Loucy (cell line): ENCODE measurements around the gene PSME4.

Experiments
- H2AFZ ChIP-seq: fragments of 200-600 bp; sonication (generic); 2 replicates; pipeline ENCODE4 v1.6.0; 2016; ENCODE audit warnings: antibody characterized with exemption, mild to moderate bottlenecking, low read length, moderate library complexity
- H3F3A ChIP-seq: fragments of 200-600 bp; 2 replicates; pipeline ENCODE4 v1.6.0; 2016; ENCODE audit warnings: antibody characterized with exemption, low read depth, mild to moderate bottlenecking
- H3K27me3 ChIP-seq: fragments of 200-600 bp; sonication (generic); 2 replicates; pipeline ENCODE4 v1.6.1; 2014; ENCODE audit warnings: low read length, mild to moderate bottlenecking; ENCODE audit not compliant: insufficient read depth, poor library complexity, severe bottlenecking
- H3K36me3 ChIP-seq: fragments of 200-600 bp; sonication (generic); 2 replicates; pipeline ENCODE4 v1.6.1; 2016; ENCODE audit warnings: low read length; ENCODE audit not compliant: insufficient read depth
- H3K4me1 ChIP-seq: fragments of 200-600 bp; sonication (generic); 2 replicates; pipeline ENCODE4 v1.5.1; 2014; ENCODE audit warnings: low read length, mild to moderate bottlenecking; ENCODE audit not compliant: insufficient read depth, poor library complexity, severe bottlenecking
- H3K4me2 ChIP-seq: fragments of 200-600 bp; sonication (generic); 2 replicates; pipeline ENCODE4 v1.6.0; 2014; ENCODE audit warnings: antibody characterized with exemption, low read length, low read depth, mild to moderate bottlenecking; ENCODE audit not compliant: poor library complexity, severe bottlenecking
- H3K4me3 ChIP-seq: fragments of 200-600 bp; sonication (generic); 2 replicates; pipeline ENCODE4 v1.5.1; 2014; ENCODE audit warnings: low read length, mild to moderate bottlenecking, mixed read lengths; ENCODE audit not compliant: poor library complexity, severe bottlenecking
- H3K79me2 ChIP-seq: fragments of 200-600 bp; sonication (generic); 2 replicates; pipeline ENCODE4 v1.6.1; 2014; ENCODE audit warnings: low read length; ENCODE audit not compliant: insufficient read depth
- H3K9ac ChIP-seq: fragments of 200-600 bp; sonication (generic); 2 replicates; pipeline ENCODE4 v1.6.0; 2014; ENCODE audit warnings: mild to moderate bottlenecking, low read depth, low read length, moderate library complexity; ENCODE audit not compliant: poor library complexity, severe bottlenecking
- H3K9me2 ChIP-seq: fragments of 200-600 bp; sonication (generic); replicated peaks from 2 replicates; pipeline ENCODE4 v1.6.1; 2016; ENCODE audit warnings: low read depth, low read length, mixed read lengths
- H3K9me3 ChIP-seq: fragments of 200-600 bp; sonication (generic); 2 replicates; pipeline ENCODE4 v1.6.1; 2014; ENCODE audit warnings: mild to moderate bottlenecking, antibody characterized with exemption, low read length, low read depth; ENCODE audit not compliant: insufficient read depth
- H4K20me1 ChIP-seq: fragments of 200-600 bp; sonication (generic); 2 replicates; pipeline ENCODE4 v1.6.0; 2014; ENCODE audit warnings: antibody characterized with exemption, low read length, mild to moderate bottlenecking; ENCODE audit not compliant: insufficient read depth, poor library complexity, severe bottlenecking
- CTCF ChIP-seq: fragments of 200-600 bp; sonication (generic); conservative IDR thresholded peaks from 2 replicates; pipeline ENCODE4 v1.5.1; 2014; ENCODE audit warnings: mild to moderate bottlenecking, antibody characterized with exemption, low read length
- EZH2phosphoT487 ChIP-seq: fragments of 200-600 bp; IDR thresholded peaks from 2 replicates; pipeline ENCODE4 v1.6.1; 2018; ENCODE audit warnings: antibody characterized with exemption, mild to moderate bottlenecking, moderate library complexity, borderline replicate concordance

The PSME4 gene

GRCh38 chr2:53829273-53829979, 141.4 kb downstream of the PSME4 start:
- H3K79me2 ChIP-seq, result no peaks in the 10 kb centered on the region
- no peaks in the 10 kb centered on the region for H3K36me3 ChIP-seq
- H3K9ac ChIP-seq, result no peak overlapping the region
- H2AFZ ChIP-seq, result no peak overlapping the region
- no peak for TF ChIP-seq CTCF
- TF ChIP-seq EZH2phosphoT487, result no peak
- H3K9me3 ChIP-seq, result no peaks in the 10 kb centered on the region
- no peaks in the 10 kb centered on the region for H3F3A ChIP-seq
- no peaks in the 10 kb centered on the region for H4K20me1 ChIP-seq
- H3K4me2 ChIP-seq, result no peak overlapping the region
- H3K4me1 ChIP-seq, result no peaks in the 10 kb centered on the region
- H3K27me3 ChIP-seq, result no peaks in the 10 kb centered on the region
- H3K9me2 ChIP-seq, result no peaks in the 10 kb centered on the region
- no peak overlapping the region for H3K4me3 ChIP-seq

GRCh38 chr2:53828331-53828730, 142.5 kb downstream of the PSME4 start:
- Histone ChIP-seq H3K9me3 (no peaks in the 10 kb centered on the region), H3K4me2 (no peak overlapping the region), H4K20me1 (no peaks in the 10 kb centered on the region), H3K79me2 (no peaks in the 10 kb centered on the region), H3K9me2 (no peaks in the 10 kb centered on the region), H3K4me1 (no peaks in the 10 kb centered on the region), H2AFZ (no peak overlapping the region), H3K36me3 (no peaks in the 10 kb centered on the region), H3K9ac (no peak overlapping the region), H3K27me3 (no peaks in the 10 kb centered on the region), H3F3A (no peaks in the 10 kb centered on the region), H3K4me3 (no peak overlapping the region)
- TF ChIP-seq CTCF, result no peak
- no peak for TF ChIP-seq EZH2phosphoT487

- Histone ChIP-seq H3K27me3 (no peaks in the 10 kb centered on the region), H3K79me2 (no peaks in the 10 kb centered on the region), H4K20me1 (no peaks in the 10 kb centered on the region), H3K4me2 (no peak overlapping the region), H3K36me3 (no peaks in the 10 kb centered on the region), H2AFZ (no peak overlapping the region), H3K9me2 (no peaks in the 10 kb centered on the region), H3K9me3 (no peaks in the 10 kb centered on the region), H3K9ac (no peak overlapping the region), H3K4me3 (no peak overlapping the region), H3K4me1 (no peaks in the 10 kb centered on the region), H3F3A (no peaks in the 10 kb centered on the region)
- TF ChIP-seq CTCF (no peak), EZH2phosphoT487 (no peak)
Measured at GRCh38 chr2:53827398-53828175, 143.2 kb downstream of the PSME4 start.
